SIG-M5 treated with dmso at 0.1 percent for 504 hours (cell line): ENCODE measurements around the gene TRIM69.
"Not testable (repeated sequence)": the region's sequence is repeated elsewhere in the genome, so short reads cannot be mapped to it uniquely, and the experiment has no call there.

Experiments
- DNase-seq: peaks from one replicate; lab custom pipeline; 2025; ENCODE audit not compliant: unreplicated experiment; lab: John Stamatoyannopoulos, UW

The TRIM69 gene

DNA sequence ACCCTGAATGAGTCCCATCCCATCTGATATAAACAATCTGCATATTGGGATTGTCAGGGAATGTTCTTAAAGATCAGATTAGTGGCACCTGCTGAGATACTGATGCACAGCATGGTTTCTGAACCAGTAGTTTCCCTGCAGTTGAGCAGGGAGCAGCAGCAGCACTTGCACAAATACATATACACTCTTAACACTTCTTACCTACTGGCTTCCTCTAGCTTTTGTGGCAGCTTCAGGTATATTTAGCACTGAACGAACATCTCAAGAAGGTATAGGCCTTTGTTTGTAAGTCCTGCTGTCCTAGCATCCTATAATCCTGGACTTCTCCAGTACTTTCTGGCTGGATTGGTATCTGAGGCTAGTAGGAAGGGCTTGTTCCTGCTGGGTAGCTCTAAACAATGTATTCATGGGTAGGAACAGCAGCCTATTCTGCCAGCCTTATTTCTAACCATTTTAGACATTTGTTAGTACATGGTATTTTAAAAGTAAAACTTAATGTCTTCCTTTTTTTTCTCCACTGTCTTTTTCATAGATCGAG lies 20.5 kb upstream of the TRIM69 start:
- no peak for DNase-seq

DNA sequence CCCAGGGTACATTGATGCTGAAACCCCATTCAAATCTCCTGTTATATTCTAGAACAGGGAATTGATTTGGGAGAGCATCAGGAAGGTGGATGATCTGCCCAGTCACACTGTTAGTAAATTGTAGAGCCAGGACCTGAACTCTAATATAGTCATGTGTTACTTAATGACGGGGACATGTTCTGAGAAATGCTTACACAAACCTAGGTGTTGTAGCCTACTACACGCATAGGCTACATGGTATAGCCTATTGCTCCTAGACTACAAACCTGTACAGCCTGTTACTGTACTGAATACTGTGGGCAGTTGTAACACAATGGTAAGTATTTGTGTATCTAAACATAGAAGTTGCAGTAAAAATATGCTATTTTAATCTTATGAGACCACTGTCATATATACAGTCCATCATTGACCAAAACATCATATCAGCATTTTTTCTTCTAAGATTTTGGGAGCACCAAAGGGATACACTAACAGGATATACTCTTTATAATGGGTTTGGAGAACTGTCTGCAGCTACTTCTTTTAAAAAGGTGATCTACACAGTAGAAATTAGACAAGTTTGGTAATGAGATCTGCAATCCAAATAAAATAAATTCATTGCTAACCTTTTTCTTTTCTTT lies 19.2 kb upstream of the TRIM69 start:
- DNase-seq, result no peak

DNA sequence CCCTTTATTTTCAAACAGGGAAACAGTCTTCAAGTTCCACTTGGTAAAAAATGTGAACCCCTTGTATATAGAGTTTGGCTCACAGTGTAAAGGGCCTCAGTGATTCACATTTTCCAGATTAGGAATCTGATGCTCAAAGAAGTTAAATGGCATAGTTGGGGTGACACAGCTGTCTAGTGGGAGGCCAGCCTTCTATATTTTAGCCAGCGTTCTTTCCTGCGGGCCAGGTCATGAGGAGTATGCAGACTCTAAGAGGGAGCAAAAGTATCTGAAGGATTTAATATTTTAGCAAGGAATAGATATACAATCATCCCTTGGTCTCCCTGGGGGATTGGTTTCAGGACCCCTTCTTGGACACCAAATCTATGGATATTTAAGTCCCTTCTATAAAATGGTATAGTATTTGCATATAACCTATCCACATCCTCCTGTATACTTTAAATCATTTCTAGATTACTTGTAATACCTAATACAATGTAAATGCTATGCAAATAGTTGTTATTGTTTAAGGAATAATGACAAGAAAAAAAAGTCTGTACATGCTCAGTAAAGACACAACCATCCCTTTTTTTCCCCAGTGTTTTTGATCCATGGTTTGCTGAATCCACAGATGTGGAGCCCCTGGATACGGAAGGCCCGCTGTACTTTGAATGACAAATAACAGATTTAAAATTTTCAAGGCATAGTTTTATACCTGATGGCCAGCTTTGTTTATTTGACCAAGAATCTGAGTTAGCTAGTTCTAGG lies 18.0 kb upstream of the TRIM69 start:
- no peak for DNase-seq

GRCh38 chr15:44718927-44719292 lies 17.4 kb upstream of the TRIM69 start:
- no peak for DNase-seq

DNA sequence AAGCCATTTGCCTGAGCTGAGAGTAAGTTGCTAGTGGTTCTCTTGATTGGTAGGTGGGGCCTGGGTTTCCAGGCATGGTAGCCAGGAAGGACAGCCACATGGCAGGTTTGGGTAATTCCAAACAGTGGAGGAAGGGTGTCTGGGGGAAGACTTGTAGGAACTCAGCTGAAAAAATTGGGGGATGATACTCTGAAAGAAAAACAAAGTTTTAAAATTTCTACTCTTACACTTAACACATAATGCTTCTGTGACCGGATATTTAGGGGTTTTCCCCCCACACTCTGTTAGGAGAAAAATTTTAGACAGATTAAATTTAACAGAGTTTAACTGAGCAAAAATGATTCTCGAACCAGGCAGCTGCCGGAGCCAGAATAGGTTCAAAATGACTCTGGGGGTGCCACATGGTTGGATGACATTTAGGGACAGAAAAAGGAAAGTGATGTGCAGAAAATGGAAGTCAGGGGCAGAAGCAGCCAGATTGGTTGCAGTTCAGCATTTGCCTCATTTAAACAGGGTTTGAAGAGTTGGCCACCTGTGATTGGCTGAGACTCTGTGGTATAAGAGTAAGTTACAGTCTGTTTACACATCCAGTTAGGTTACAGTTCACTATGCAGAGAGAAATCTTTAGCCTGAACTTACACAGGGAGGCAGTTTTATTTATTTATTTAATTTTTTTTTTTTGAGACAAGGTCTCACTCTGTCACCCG lies 16.9 kb upstream of the TRIM69 start:
- no peak for DNase-seq

GRCh38 chr15:44720000-44720435 lies 16.3 kb upstream of the TRIM69 start:
- not testable (repeated sequence) for DNase-seq

DNA sequence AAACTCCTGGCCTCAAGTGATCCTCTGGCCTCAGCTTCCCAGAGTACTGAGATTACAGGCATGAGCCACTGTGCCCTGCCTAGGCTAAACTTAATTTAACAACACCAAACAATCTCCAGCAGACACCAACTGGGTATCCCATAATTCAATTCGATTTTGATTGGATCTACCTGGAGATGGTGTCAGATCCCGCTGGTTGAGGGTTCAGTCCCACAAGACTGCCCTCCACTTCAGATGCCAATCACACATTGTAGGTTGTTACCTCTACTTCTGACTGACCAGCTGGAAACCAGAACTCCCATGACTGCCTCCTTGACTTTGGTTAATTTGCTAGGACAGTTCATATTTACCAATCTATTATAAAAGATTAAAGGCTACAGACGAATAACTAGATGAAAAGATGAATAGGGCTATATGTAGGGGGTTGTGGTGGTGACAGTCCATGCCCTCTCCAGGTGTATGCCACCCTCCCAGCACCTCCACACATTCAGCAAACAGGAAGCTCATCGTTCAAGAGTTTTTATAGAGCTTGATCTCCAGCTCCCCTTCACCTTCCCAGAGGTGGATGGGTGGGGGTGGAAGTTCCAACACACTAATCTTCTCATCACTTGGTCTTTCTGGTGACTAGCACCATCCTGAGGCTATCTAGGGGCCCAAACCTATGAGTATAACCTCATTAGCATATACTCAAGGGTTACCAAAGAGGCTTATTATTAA lies 15.7 kb upstream of the TRIM69 start:
- DNase-seq, result no peak

DNA sequence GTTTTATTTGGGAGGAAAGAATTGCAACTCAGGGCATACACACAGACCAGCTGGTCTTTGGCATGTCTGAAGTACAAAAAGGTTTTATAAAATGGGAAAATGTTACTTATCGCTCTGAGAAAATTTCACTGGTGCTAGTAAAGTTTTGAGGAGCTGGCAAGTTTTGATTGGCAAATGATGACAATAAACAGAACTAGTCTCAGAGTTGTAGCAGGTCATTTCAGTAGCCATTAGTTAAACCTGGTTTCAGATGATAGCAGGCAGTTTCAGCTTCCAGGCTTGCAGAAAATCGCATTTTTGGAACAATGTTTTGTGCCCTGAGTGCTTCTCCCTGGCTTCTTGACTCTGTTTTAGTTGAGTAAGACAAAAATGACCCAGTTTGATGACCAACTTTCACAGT lies 14.3 kb upstream of the TRIM69 start:
- DNase-seq, result no peak

DNA sequence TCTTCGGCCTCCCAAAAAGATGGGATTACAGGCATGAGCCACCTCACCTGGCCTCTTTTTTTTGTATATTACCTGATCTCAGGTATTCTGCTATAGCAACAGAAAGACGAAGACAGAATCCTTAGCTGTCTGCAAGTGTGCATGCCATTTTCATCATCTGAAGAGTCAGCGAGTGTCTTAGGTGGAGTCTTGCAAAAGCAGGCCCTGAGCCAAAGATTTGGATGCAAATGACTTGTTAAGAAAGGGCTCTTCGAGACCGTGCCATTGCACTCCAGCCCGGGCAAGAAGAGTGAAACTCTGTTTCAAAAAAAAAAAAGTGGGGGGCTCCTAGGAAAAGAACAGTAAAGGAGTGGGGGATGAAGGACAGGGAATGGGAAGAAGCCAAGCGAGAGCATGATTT lies 10.2 kb upstream of the TRIM69 start:
- no peak for DNase-seq

- peak; percentile 96 for DNase-seq
Observed at GRCh38 chr15:44726568-44727484, 9.5 kb upstream of the TRIM69 start.

- DNase-seq, result no peak
Observed at GRCh38 chr15:44727485-44728231, 8.7 kb upstream of the TRIM69 start.

- not testable (repeated sequence) for DNase-seq
Observed at GRCh38 chr15:44728232-44728575, 8.1 kb upstream of the TRIM69 start.

- peak; percentile 97 for DNase-seq
Observed at GRCh38 chr15:44728576-44729407, 7.5 kb upstream of the TRIM69 start.

DNA sequence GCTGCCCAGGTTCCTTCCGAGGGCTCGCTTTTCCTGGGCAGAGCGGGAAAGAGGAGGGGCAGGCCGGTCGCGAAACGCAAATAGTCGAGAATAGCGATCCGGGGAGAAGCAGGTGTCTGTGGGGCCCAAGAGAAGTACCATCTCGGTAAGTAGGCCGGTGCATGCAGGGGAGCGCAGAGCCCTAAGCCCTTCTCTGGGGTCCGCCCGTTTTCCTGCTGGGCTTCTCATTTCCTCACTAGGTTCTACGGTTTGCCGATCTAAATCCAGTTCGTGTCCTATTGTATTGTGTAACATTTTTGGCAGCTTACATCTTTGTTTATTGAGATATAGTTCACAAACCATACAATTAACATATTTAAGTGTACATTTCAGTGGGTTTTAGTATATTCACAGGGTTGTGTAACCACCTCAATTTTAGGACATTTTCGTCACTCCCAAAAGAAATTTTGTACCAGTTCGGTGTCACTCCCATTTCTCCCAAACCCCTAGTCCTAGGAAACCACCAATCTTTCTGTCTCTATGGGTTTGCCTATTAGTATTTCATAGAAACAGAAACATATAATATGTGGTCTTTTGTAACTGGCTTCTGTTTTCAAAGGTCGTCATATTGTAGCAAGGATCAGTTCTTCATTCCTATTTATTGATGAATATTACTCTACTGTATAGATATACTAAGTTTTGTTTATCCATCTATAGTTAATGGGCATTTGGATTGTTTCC lies 6.8 kb upstream of the TRIM69 start:
- no peak for DNase-seq

DNA sequence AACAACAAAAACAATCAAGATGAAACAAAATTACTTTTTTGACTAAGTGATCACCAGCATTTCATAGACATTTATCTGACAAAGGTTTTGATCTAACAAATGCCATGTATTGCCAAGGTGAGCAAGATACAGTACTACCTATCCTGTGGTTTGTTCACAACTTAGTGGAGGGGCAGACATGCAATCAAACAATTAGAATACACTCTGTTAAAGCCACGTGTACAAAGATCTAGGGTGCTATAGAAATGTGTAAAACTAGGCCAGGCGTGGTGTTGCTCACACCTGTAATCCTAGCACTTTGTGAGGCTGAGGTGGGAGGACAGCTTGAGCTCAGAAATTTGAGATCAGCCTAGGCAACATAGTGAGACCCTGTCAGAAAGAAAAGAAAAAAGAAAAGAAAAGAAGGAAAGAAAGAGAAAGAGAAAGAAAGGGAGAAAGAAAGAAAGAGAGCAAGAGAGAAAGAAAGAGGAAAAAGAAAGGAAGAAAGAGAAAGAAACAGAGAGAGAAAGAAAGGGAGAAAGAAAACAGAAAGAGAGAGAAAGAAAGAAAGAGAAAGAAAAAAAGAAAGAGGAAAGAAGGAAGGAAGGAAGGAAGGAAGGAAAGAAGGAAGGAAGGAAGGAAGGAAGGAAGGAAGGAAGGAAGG lies 1.4 kb upstream of the TRIM69 start:
- DNase-seq, result no peak

GRCh38 chr15:44735482-44736180 lies 697 bp upstream of the TRIM69 start:
- peak; percentile 34 for DNase-seq
